ENCODE measurements around the gene FIP1L1. TPM values are rescaled to one million over a fixed set of nuclear protein-coding genes. Genes with fewer than 3 reads are reported as not detected.

The FIP1L1 gene
- polyA plus RNA-seq, 1 donor from 2014 or later: 89.0 TPM

DNA sequence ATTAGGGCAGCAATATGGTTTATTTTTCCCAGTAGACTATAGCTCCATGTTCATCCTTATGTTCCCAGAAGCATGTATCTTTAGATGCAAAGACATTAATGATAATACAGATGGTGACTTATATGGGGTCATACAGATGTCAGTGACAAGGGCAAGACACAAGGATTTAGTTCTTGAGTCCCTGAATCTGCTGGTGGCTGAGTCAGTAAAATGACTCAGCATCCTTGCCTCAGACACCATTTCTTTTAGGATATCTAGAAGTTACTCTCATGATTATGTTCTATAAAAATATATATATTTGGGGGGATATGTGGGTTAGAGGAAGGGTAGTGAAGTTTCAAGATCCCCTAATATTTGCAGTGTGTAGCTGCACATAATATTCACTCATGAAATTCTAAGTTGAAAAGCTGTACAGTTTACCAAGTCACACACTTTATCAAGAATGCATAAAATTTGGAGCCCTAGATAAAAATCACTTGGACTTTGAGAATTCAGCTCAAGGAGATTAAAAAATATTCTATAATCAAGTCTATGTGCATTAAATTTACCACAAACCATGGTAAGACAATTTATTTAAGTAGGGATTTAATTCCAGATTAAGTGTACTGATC lies 111.9 kb downstream of the FIP1L1 start:
- Histone ChIP-seq H3K9ac (ENCODE audit: low read length) (no peak overlapping the region), H3F3A (ENCODE audit: insufficient read depth, low read length, poor library complexity, severe bottlenecking) (no peaks in the 10 kb centered on the region), H3K4me2 (ENCODE audit: low read length) (no peak overlapping the region), H3K79me2 (replicated peaks; ENCODE audit: insufficient read depth, low read length) (no peaks in the 10 kb centered on the region), H3K9me2 (ENCODE audit: insufficient read depth, low read length) (no peaks in the 10 kb centered on the region), H3K27ac (ENCODE audit: low read length) (no peak overlapping the region), H2AFZ (ENCODE audit: low read depth, low read length) (no peak overlapping the region), H3K9me3 (ENCODE audit: low read length) (no peaks in the 10 kb centered on the region), H3K4me3 (ENCODE audit: low read length) (no peak overlapping the region), H3K36me3 (ENCODE audit: insufficient read depth, low read length) (no peaks in the 10 kb centered on the region), H3K27me3 (ENCODE audit: insufficient read depth, low read depth, low read length) (no peaks in the 10 kb centered on the region), H4K20me1 (ENCODE audit: insufficient read depth) (no peaks in the 10 kb centered on the region)
- no peak for TF ChIP-seq TAF1 (IDR thresholded peaks at IDR 0.05; ENCODE audit: low read depth)
- no peak for TF ChIP-seq EZH2 (IDR thresholded peaks at IDR 0.05; ENCODE audit: borderline replicate concordance, insufficient read depth, low read length, poor library complexity, severe bottlenecking)
- no peak for TF ChIP-seq SMC3 (conservative IDR thresholded peaks at IDR 0.05; ENCODE audit: poor library complexity)
- no peak for TF ChIP-seq MXI1 (conservative IDR thresholded peaks at IDR 0.05; ENCODE audit: poor library complexity, severe bottlenecking)
- no peak for TF ChIP-seq EP300 (conservative IDR thresholded peaks at IDR 0.05; ENCODE audit: poor library complexity, severe bottlenecking)
- TF ChIP-seq RAD21 (conservative IDR thresholded peaks at IDR 0.05): no peak
- TF ChIP-seq, protein P1, sequence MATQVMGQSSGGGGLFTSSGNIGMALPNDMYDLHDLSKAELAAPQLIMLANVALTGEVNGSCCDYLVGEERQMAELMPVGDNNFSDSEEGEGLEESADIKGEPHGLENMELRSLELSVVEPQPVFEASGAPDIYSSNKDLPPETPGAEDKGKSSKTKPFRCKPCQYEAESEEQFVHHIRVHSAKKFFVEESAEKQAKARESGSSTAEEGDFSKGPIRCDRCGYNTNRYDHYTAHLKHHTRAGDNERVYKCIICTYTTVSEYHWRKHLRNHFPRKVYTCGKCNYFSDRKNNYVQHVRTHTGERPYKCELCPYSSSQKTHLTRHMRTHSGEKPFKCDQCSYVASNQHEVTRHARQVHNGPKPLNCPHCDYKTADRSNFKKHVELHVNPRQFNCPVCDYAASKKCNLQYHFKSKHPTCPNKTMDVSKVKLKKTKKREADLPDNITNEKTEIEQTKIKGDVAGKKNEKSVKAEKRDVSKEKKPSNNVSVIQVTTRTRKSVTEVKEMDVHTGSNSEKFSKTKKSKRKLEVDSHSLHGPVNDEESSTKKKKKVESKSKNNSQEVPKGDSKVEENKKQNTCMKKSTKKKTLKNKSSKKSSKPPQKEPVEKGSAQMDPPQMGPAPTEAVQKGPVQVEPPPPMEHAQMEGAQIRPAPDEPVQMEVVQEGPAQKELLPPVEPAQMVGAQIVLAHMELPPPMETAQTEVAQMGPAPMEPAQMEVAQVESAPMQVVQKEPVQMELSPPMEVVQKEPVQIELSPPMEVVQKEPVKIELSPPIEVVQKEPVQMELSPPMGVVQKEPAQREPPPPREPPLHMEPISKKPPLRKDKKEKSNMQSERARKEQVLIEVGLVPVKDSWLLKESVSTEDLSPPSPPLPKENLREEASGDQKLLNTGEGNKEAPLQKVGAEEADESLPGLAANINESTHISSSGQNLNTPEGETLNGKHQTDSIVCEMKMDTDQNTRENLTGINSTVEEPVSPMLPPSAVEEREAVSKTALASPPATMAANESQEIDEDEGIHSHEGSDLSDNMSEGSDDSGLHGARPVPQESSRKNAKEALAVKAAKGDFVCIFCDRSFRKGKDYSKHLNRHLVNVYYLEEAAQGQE (IDR thresholded peaks at IDR 0.05; ENCODE audit: borderline replicate concordance): no peak
- TF ChIP-seq, protein P2, sequence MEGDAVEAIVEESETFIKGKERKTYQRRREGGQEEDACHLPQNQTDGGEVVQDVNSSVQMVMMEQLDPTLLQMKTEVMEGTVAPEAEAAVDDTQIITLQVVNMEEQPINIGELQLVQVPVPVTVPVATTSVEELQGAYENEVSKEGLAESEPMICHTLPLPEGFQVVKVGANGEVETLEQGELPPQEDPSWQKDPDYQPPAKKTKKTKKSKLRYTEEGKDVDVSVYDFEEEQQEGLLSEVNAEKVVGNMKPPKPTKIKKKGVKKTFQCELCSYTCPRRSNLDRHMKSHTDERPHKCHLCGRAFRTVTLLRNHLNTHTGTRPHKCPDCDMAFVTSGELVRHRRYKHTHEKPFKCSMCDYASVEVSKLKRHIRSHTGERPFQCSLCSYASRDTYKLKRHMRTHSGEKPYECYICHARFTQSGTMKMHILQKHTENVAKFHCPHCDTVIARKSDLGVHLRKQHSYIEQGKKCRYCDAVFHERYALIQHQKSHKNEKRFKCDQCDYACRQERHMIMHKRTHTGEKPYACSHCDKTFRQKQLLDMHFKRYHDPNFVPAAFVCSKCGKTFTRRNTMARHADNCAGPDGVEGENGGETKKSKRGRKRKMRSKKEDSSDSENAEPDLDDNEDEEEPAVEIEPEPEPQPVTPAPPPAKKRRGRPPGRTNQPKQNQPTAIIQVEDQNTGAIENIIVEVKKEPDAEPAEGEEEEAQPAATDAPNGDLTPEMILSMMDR (IDR thresholded peaks at IDR 0.05; ENCODE audit: poor library complexity, severe bottlenecking): no peak
- no peak for TF ChIP-seq POLR2AphosphoS5 (IDR thresholded peaks at IDR 0.05)

DNA sequence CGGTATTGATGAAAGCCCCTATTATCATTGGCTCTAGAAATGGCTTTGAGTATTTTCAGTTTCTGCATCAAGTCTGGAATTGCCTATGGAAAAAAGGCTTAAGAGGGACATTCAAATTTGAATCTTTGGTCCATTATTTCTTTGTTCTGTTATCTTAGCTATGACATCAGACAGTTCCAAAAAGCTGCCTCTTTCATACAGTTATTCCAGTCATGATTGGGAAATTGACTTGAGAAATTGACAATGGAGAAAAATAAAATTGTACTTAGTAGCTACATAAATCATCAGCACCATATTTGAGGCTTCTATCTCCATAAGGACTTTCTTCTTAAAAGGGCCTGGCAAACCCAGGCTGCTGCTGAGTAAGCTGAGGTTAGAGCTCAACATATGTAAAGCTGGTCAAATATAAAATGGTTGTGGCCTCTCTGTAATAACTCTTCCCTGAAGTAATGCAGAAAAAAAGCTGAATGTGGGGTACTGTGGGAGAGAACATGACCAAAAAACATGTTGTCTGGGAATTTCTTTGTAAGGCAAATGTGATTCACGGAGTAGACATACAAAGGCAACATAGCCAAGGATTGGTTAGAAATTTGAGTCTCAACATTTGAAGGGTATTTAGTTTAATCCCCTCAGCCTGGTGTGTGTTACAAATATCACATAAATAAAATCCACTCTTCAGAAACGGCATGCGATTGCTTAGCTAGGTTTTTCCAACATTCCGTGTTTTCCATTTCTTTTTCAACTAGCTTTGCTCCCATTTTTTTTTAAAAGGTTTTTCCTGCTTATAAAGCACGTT lies 112.9 kb downstream of the FIP1L1 start:
- no peaks in the 10 kb centered on the region for H3K36me3 ChIP-seq (ENCODE audit: insufficient read depth, low read length)
- TF ChIP-seq MXI1 (conservative IDR thresholded peaks at IDR 0.05; ENCODE audit: poor library complexity, severe bottlenecking) (no peak), POLR2AphosphoS5 (IDR thresholded peaks at IDR 0.05) (no peak), SMC3 (conservative IDR thresholded peaks at IDR 0.05; ENCODE audit: poor library complexity) (no peak), EP300 (conservative IDR thresholded peaks at IDR 0.05; ENCODE audit: poor library complexity, severe bottlenecking) (no peak), EZH2 (IDR thresholded peaks at IDR 0.05; ENCODE audit: borderline replicate concordance, insufficient read depth, low read length, poor library complexity, severe bottlenecking) (no peak), TAF1 (IDR thresholded peaks at IDR 0.05; ENCODE audit: low read depth) (no peak), RAD21 (conservative IDR thresholded peaks at IDR 0.05) (no peak)
- TF ChIP-seq, protein P1 (IDR thresholded peaks at IDR 0.05; ENCODE audit: borderline replicate concordance): no peak
- TF ChIP-seq, protein P2 (IDR thresholded peaks at IDR 0.05; ENCODE audit: poor library complexity, severe bottlenecking): no peak
- H3K9me2 ChIP-seq (ENCODE audit: insufficient read depth, low read length): no peaks in the 10 kb centered on the region
- H3K79me2 ChIP-seq (replicated peaks; ENCODE audit: insufficient read depth, low read length): no peaks in the 10 kb centered on the region
- H3K9ac ChIP-seq (ENCODE audit: low read length): no peak overlapping the region
- H3K9me3 ChIP-seq (ENCODE audit: low read length): no peaks in the 10 kb centered on the region
- H3F3A ChIP-seq (ENCODE audit: insufficient read depth, low read length, poor library complexity, severe bottlenecking): no peaks in the 10 kb centered on the region
- no peaks in the 10 kb centered on the region for H4K20me1 ChIP-seq (ENCODE audit: insufficient read depth)
- H3K27me3 ChIP-seq (ENCODE audit: insufficient read depth, low read depth, low read length): no peaks in the 10 kb centered on the region
- H2AFZ ChIP-seq (ENCODE audit: low read depth, low read length): no peak overlapping the region
- no peak overlapping the region for H3K4me3 ChIP-seq (ENCODE audit: low read length)
- no peak overlapping the region for H3K27ac ChIP-seq (ENCODE audit: low read length)
- no peak overlapping the region for H3K4me2 ChIP-seq (ENCODE audit: low read length)
